Colonic mucosa (tissue), 4 donors: ENCODE measurements around the gene ISG20. TPM values are rescaled to one million over a fixed set of nuclear protein-coding genes. Genes with fewer than 3 reads are reported as not detected.
A peak's percentile ranks its signal among the peaks of the same experiment; 100 is the strongest.

ENCODE experiments used
- DNase-seq: peaks from one replicate; pipeline ENCODE4 v3.0.0-alpha.2; 2020
- H3K27ac ChIP-seq: fragments of 200-600 bp; one replicate; pipeline ENCODE4 v1.8.0; 2021
- H3K27me3 ChIP-seq: fragments of 200-600 bp; one replicate; pipeline ENCODE4 v1.8.0; 2021
- H3K36me3 ChIP-seq: fragments of 200-600 bp; one replicate; pipeline ENCODE4 v1.8.0; 2021
- H3K4me1 ChIP-seq: fragments of 200-600 bp; one replicate; pipeline ENCODE4 v1.8.0; 2021; ENCODE audit warnings: mild to moderate bottlenecking
- H3K4me3 ChIP-seq: fragments of 200-600 bp; one replicate; pipeline ENCODE4 v1.8.0; 2021
- H3K9ac ChIP-seq, 2 donors: one replicate each; pipeline ENCODE4 v1.7.0; 2013; ENCODE audit warnings: control low read depth in 2 of 2, low read depth in 2 of 2, low read length in 2 of 2
- H3K9me3 ChIP-seq: fragments of 200-600 bp; one replicate; pipeline ENCODE4 v1.8.0; 2021
- CTCF ChIP-seq: fragments of 200-600 bp; IDR thresholded peaks from one replicate; pipeline ENCODE4 v1.8.0; 2022; ENCODE audit warnings: antibody characterized with exemption, mild to moderate bottlenecking
- intact Hi-C: fragments of 100-400 bp; cut with DNase I; formaldehyde crosslinking; loops from one replicate; pipeline ENCODE4 v1.14.1; 2022
- total RNA-seq, 2 donors: library from RNA; stranded (reverse); fragmentation: NEBNext Ultra II Directional in 1 of 2; extraction: Animal tissue kit (Norgen Biotek cat#: 25700) in 1 of 2; gene quantifications; one replicate each; pipeline ENCODE4 v1.2.1, GENCODE V29; 2021
- donor health status: healthy.
- donor health status: DM: no; HTN: no; CAD: no.
- donor health status: DM: no; HTN: no; CAD: no.

The ISG20 gene
- total RNA-seq, 2 donors from 2014 or later: 43.5 to 60.5 TPM

GRCh38 chr15:88621789-88622604, 16.8 kb upstream of the ISG20 start:
- Histone ChIP-seq H3K9ac (peak overlapping the region; percentile 86), H3K4me3 (peak overlapping the region; percentile 98), H3K27me3 (no peaks in the 10 kb centered on the region), H3K4me1 (peaks cover 15% of the 10 kb centered on the region), H3K27ac (peak overlapping the region; percentile 61), H3K9me3 (no peaks in the 10 kb centered on the region), H3K36me3 (no peaks in the 10 kb centered on the region)
- peak; percentile 24 for DNase-seq
- no peak for TF ChIP-seq CTCF
- intact Hi-C loops: loop anchor here (10.0 kb wide), 2 partner anchors 83 to 213 kb away; no protein-coding TSS in a partner anchor

GRCh38 chr15:88622605-88622975, 16.2 kb upstream of the ISG20 start:
- H3K4me1 ChIP-seq: peaks cover 15% of the 10 kb centered on the region
- no peaks in the 10 kb centered on the region for H3K36me3 ChIP-seq
- H3K4me3 ChIP-seq: peak overlapping the region; percentile 98
- DNase-seq: no peak
- H3K27me3 ChIP-seq: no peaks in the 10 kb centered on the region
- intact Hi-C loops: loop anchor here (10.0 kb wide), 2 partner anchors 82 to 212 kb away; no protein-coding TSS in a partner anchor
- no peaks in the 10 kb centered on the region for H3K9me3 ChIP-seq
- peak overlapping the region; percentile 86 for H3K9ac ChIP-seq
- TF ChIP-seq CTCF: no peak
- peak overlapping the region; percentile 61 for H3K27ac ChIP-seq

- H3K9ac ChIP-seq: peak overlapping the region in 1 of 2 donors; percentile 86
Observed at GRCh38 chr15:88623061-88623460, 15.8 kb upstream of the ISG20 start.

GRCh38 chr15:88623632-88624031, 15.2 kb upstream of the ISG20 start:
- Histone ChIP-seq H3K9ac (peak overlapping the region; percentile 16 to 67), H3K27ac (peak overlapping the region; percentile 61), H3K36me3 (no peaks in the 10 kb centered on the region), H3K27me3 (no peaks in the 10 kb centered on the region), H3K9me3 (no peaks in the 10 kb centered on the region), H3K4me3 (no peak overlapping the region), H3K4me1 (peaks cover 15% of the 10 kb centered on the region)
- intact Hi-C loops: loop anchor here (10.0 kb wide), 2 partner anchors 81 to 211 kb away; no protein-coding TSS in a partner anchor
- no peak for TF ChIP-seq CTCF
- DNase-seq: no peak

More at GRCh38 chr15:88623061-88623460, 15.8 kb upstream of the ISG20 start:
- peak overlapping the region; percentile 61 for H3K27ac ChIP-seq
- TF ChIP-seq CTCF: no peak
- intact Hi-C loops: loop anchor here (10.0 kb wide), 2 partner anchors 82 to 212 kb away; no protein-coding TSS in a partner anchor
- no peaks in the 10 kb centered on the region for H3K36me3 ChIP-seq
- H3K4me1 ChIP-seq: peaks cover 15% of the 10 kb centered on the region
- H3K27me3 ChIP-seq: no peaks in the 10 kb centered on the region
- H3K9me3 ChIP-seq: no peaks in the 10 kb centered on the region
- DNase-seq: no peak
- H3K4me3 ChIP-seq: no peak overlapping the region

- H3K36me3 ChIP-seq: no peaks in the 10 kb centered on the region
- intact Hi-C loops: loop anchor here (10.0 kb wide), 2 partner anchors 80 to 210 kb away; no protein-coding TSS in a partner anchor
- peak overlapping the region; percentile 28 for H3K27ac ChIP-seq
- no peaks in the 10 kb centered on the region for H3K27me3 ChIP-seq
- H3K9ac ChIP-seq: peak overlapping the region in 1 of 2 donors; percentile 67
- no peak overlapping the region for H3K4me3 ChIP-seq
- peaks cover 15% of the 10 kb centered on the region for H3K4me1 ChIP-seq
- no peak for DNase-seq
- TF ChIP-seq CTCF: peak; percentile 38
- H3K9me3 ChIP-seq: no peaks in the 10 kb centered on the region
Observed at GRCh38 chr15:88624156-88624970, 14.5 kb upstream of the ISG20 start.
